Liver (tissue), 9 donors: Measurements from ENCODE around the gene TRNT1. TPM values are rescaled to one million over a fixed set of nuclear protein-coding genes. Genes with fewer than 3 reads are reported as not detected.

Experiments used
- DNase-seq: peaks from one replicate; pipeline ENCODE4 v3.0.0-alpha.2; 2017; ENCODE audit warnings: low spot score
- H3K27ac ChIP-seq, 2 donors: one replicate each; pipeline ENCODE4 v1.7.0; 2013; ENCODE audit warnings: inconsistent platforms in 2 of 2, low read length in 2 of 2, control low read depth in 1 of 2, low read depth in 1 of 2, mild to moderate bottlenecking in 1 of 2
- H3K27me3 ChIP-seq, 4 donors: one replicate each; pipeline versions ENCODE4 v1.6.1 to v1.7.0; 2013; ENCODE audit warnings: low read length in 3 of 4, inconsistent platforms in 1 of 4, mild to moderate bottlenecking in 1 of 4, moderate library complexity in 1 of 4; ENCODE audit not compliant: control insufficient read depth in 4 of 4, insufficient read depth in 4 of 4
- H3K36me3 ChIP-seq, 4 donors: one replicate each; pipeline versions ENCODE4 v1.6.1 to v1.7.0; 2013; ENCODE audit warnings: low read length in 3 of 4, mild to moderate bottlenecking in 3 of 4, low read depth in 1 of 4, moderate library complexity in 1 of 4; ENCODE audit not compliant: control insufficient read depth in 4 of 4, insufficient read depth in 3 of 4
- H3K4me1 ChIP-seq, 4 donors: one replicate each; pipeline versions ENCODE4 v1.6.1 to v1.7.0; 2013; ENCODE audit warnings: low read length in 3 of 4, mild to moderate bottlenecking in 3 of 4, moderate library complexity in 1 of 4; ENCODE audit not compliant: control insufficient read depth in 4 of 4, insufficient read depth in 4 of 4
- H3K4me3 ChIP-seq, 3 donors: one replicate each; pipeline versions ENCODE4 v1.6.1 to v1.7.0; 2013; ENCODE audit warnings: low read length in 3 of 3, control low read depth in 1 of 3, low read depth in 1 of 3, mild to moderate bottlenecking in 1 of 3
- H3K9ac ChIP-seq, 2 donors: one replicate each; pipeline ENCODE4 v1.7.0; 2013; ENCODE audit warnings: low read length in 2 of 2, mild to moderate bottlenecking in 2 of 2, moderate library complexity in 2 of 2, control low read depth in 1 of 2, low read depth in 1 of 2
- H3K9me3 ChIP-seq, 4 donors: one replicate each; pipeline versions ENCODE4 v1.6.1 to v1.7.0; 2013; ENCODE audit warnings: low read length in 3 of 4; ENCODE audit not compliant: control insufficient read depth in 4 of 4
- ATF3 ChIP-seq: IDR thresholded peaks from 2 replicates; pipeline ENCODE4 v1.6.1; 2016; ENCODE audit warnings: antibody characterized with exemption
- CTCF ChIP-seq: fragments of 150-350 bp; IDR thresholded peaks from 2 replicates; pipeline ENCODE4 v1.5.1; 2017; ENCODE audit warnings: improper control_type of control experiment, low read depth, low read length; ENCODE audit not compliant: missing input control
- EGR1 ChIP-seq, 2 donors: IDR thresholded peaks; 2 replicates each; pipeline ENCODE4 v1.6.1; 2016 to 2018; ENCODE audit warnings: antibody characterized with exemption in 2 of 2, low read depth in 2 of 2
- FOXA1 ChIP-seq: IDR thresholded peaks from 2 replicates; pipeline ENCODE4 v1.6.1; 2016; ENCODE audit warnings: antibody characterized with exemption
- FOXA2 ChIP-seq: IDR thresholded peaks from 2 replicates; pipeline ENCODE4 v1.6.1; 2016; ENCODE audit warnings: antibody characterized with exemption
- GABPA ChIP-seq, 2 donors: IDR thresholded peaks in 1 of 2; conservative IDR thresholded peaks in 1 of 2; 2 replicates each; pipeline ENCODE4 v1.6.1; 2016; ENCODE audit warnings: antibody characterized with exemption in 2 of 2, mild to moderate bottlenecking in 1 of 2, moderate library complexity in 1 of 2
- HNF4A ChIP-seq, 2 donors: conservative IDR thresholded peaks; 2 replicates each; pipeline ENCODE4 v1.6.1; 2016; ENCODE audit warnings: antibody characterized with exemption in 2 of 2, mild to moderate bottlenecking in 2 of 2
- HNF4G ChIP-seq: IDR thresholded peaks from 2 replicates; pipeline ENCODE4 v1.6.1; 2016; ENCODE audit warnings: antibody characterized with exemption
- JUND ChIP-seq, 2 donors: IDR thresholded peaks; 2 replicates each; pipeline ENCODE4 v1.6.1; 2016; ENCODE audit warnings: antibody characterized with exemption in 2 of 2
- NR2F2 ChIP-seq: IDR thresholded peaks from 2 replicates; pipeline ENCODE4 v1.6.1; 2016; ENCODE audit warnings: antibody characterized with exemption
- RAD21 ChIP-seq, 2 donors: IDR thresholded peaks; 2 replicates each; pipeline ENCODE4 v1.6.1; 2016; ENCODE audit warnings: antibody characterized with exemption in 2 of 2, mild to moderate bottlenecking in 2 of 2
- REST ChIP-seq: IDR thresholded peaks from 2 replicates; pipeline ENCODE4 v1.6.1; 2016; ENCODE audit warnings: antibody characterized with exemption, mild to moderate bottlenecking
- RXRA ChIP-seq, 2 donors: IDR thresholded peaks; 2 replicates each; pipeline ENCODE4 v1.6.1; 2017 to 2018; ENCODE audit warnings: antibody characterized with exemption in 2 of 2, mild to moderate bottlenecking in 1 of 2
- SP1 ChIP-seq: IDR thresholded peaks from 2 replicates; pipeline ENCODE4 v1.6.1; 2018; ENCODE audit warnings: antibody characterized with exemption, mild to moderate bottlenecking
- TAF1 ChIP-seq: conservative IDR thresholded peaks from 2 replicates; pipeline ENCODE4 v1.6.1; 2016; ENCODE audit warnings: antibody characterized with exemption, mild to moderate bottlenecking
- YY1 ChIP-seq: IDR thresholded peaks from 2 replicates; pipeline ENCODE4 v1.6.1; 2016; ENCODE audit warnings: antibody characterized with exemption, mild to moderate bottlenecking
- ZBTB33 ChIP-seq: IDR thresholded peaks from 2 replicates; pipeline ENCODE4 v1.6.1; 2016; ENCODE audit warnings: antibody characterized with exemption
- WGBS: extraction: QIAGEN DNeasy Blood & Tissue Kit; methylation state at CpG from one replicate; pipeline ENCODE4 v1.1.7; 2013; 5-methylcytosine and 5-hydroxymethylcytosine counted together
- polyA plus RNA-seq, 2 donors: library from polyadenylated mRNA; stranded (reverse) in 1 of 2; unstranded in 1 of 2; fragments of 200-250 nt in 1 of 2; fragments of >200 nt in 1 of 2; fragmentation: Nextera tagmentation in 1 of 2; extraction: Ambion mirVana in 1 of 2; gene quantifications; one replicate each; pipeline versions ENCODE4 v1.2.1 to v1.2.3, GENCODE V29; 2013 to 2015
- total RNA-seq, 2 donors: library from RNA; depleted of rRNA; stranded (reverse); fragments of >200 nt; gene quantifications; one replicate each; pipeline ENCODE4 v1.2.3, GENCODE V29; 2014
- TF ChIP-seq, protein P1 (sequence below): IDR thresholded peaks from 2 replicates; pipeline ENCODE4 v1.6.1; 2016; ENCODE audit warnings: antibody characterized with exemption
- donor health status: healthy.
- donor health status: healthy.
- donor health status: healthy.
- donor health status: healthy.
- donor health status: healthy.

Gene TRNT1
- total and polyA plus RNA-seq, 4 donors = 6.4 to 18.2 (median 11.3) TPM

DNA sequence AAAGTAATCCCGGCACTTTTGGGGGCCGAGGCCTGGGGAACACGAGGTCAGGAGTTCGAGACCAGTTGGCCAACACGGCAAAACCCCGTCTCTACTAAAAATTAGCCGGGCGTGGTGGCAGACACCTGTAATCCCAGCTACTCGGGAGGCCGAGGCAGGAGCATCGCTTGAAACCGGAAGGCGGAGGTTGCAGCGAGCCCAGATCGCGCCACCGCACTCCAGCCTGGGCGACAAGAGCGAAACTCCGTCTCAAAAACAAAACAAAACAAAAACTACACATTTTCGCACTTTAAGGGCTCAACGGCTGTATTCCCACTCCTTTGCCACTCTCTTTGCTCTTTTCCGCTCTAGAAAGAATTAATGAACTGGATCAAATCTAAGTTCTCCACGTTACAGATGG, 763 bp upstream of the TRNT1 start:
- Histone ChIP-seq H3K36me3 (peaks cover 0 to 15% (median 11%) of the 10 kb centered on the region in 4 donors), H3K4me1 (peaks cover 0 to 12% (median 5%) of the 10 kb centered on the region in 4 donors), H3K27ac (peak overlapping the region; percentile 95), H3K9me3 (no peaks in the 10 kb centered on the region), H3K27me3 (no peaks in the 10 kb centered on the region), H3K4me3 (peak overlapping the region; percentile 78 to 91 (median 81)), H3K9ac (peak overlapping the region; percentile 64 to 99)
- DNase-seq = no peak
- TF ChIP-seq SP1 (no peak), HNF4G (no peak), FOXA1 (no peak), ATF3 (no peak), REST (no peak), GABPA (IDR thresholded peaks at IDR 0.05 in 1 of 2, conservative IDR thresholded peaks at IDR 0.05 in 1 of 2) (no peak), RXRA (IDR thresholded peaks at IDR 0.05) (no peak), JUND (IDR thresholded peaks at IDR 0.05) (no peak), CTCF (no peak), EGR1 (IDR thresholded peaks at IDR 0.05; ENCODE audit: low read depth in 2 of 2) (no peak), ZBTB33 (no peak), RAD21 (IDR thresholded peaks at IDR 0.05) (no peak), NR2F2 (no peak), HNF4A (conservative IDR thresholded peaks at IDR 0.05) (no peak), TAF1 (no peak), YY1 (no peak), FOXA2 (no peak)
- TF ChIP-seq, protein P1, sequence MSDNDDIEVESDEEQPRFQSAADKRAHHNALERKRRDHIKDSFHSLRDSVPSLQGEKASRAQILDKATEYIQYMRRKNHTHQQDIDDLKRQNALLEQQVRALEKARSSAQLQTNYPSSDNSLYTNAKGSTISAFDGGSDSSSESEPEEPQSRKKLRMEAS = no peak
- WGBS = 89% methylated on average over 24 of the region's 24 CpGs
